Measurements from ENCODE around the gene ALPK1.

- TF ChIP-seq CTCF (tag by site-specific recombination; IDR thresholded peaks at IDR 0.05) (no peak), ZNF629 (tag by site-specific recombination; IDR thresholded peaks at IDR 0.05) (no peak), PRDM10 (tag by site-specific recombination; IDR thresholded peaks at IDR 0.05) (no peak), ZNF558 (tag by site-specific recombination; IDR thresholded peaks at IDR 0.05) (no peak), KLF1 (tag by site-specific recombination; IDR thresholded peaks at IDR 0.05) (no peak), BCL11A (tag by site-specific recombination; IDR thresholded peaks at IDR 0.05; ENCODE audit: low read depth) (no peak), ATF2 (tag by site-specific recombination; IDR thresholded peaks at IDR 0.05; ENCODE audit: low read depth) (no peak), ZNF133 (tag by site-specific recombination; IDR thresholded peaks at IDR 0.05) (0 out of 2 replicates have a peak, but pooled peaks have one; percentile 13), AEBP2 (tag by site-specific recombination; IDR thresholded peaks at IDR 0.05; ENCODE audit: borderline replicate concordance) (no peak), ZBTB17 (tag by site-specific recombination; IDR thresholded peaks at IDR 0.05) (no peak), ZNF311 (tag by site-specific recombination; IDR thresholded peaks at IDR 0.05; ENCODE audit: borderline replicate concordance) (no peak), ZNF830 (tag by site-specific recombination; IDR thresholded peaks at IDR 0.05; ENCODE audit: low read depth) (no peak), ZXDB (tag by site-specific recombination; IDR thresholded peaks at IDR 0.05) (no peak)
Observed at GRCh38 chr4:112279025-112279881, 17.9 kb upstream of the ALPK1 start.
